Caco-2 (cell line): Measurements from ENCODE around the gene CLDN7. TPM values are rescaled to one million over a fixed set of nuclear protein-coding genes. Genes with fewer than 3 reads are reported as not detected.

ENCODE experiments used
- BruUV-seq: library from RNA; stranded (reverse); fragments of 400-500 nt; replicated peaks from 2 replicates; lab custom pipeline; 2021; lab: Mats Ljungman, UMichigan
- CTCF ChIA-PET: fragments of 300-600 bp; sonication (Branson Sonifier 250); formaldehyde crosslinking; loops from one replicate; lab custom pipeline; 2022; ENCODE audit warnings: antibody characterized with exemption; lab: Charles Lee
- POLR2A ChIA-PET: fragments of 300-600 bp; sonication (Branson Sonifier 250); formaldehyde crosslinking; loops from one replicate; lab custom pipeline; 2022; ENCODE audit warnings: antibody characterized with exemption; lab: Charles Lee
- DNase-seq, 2 experiments: peaks; one replicate each; pipeline versions ENCODE4 v3.0.0 to v3.0.0-alpha.2; 2020 to 2022
- H3K27me3 ChIP-seq: replicated peaks from 2 replicates; pipeline ENCODE4 v1.6.0; 2011; ENCODE audit warnings: low read length; ENCODE audit not compliant: control insufficient read depth, insufficient read depth
- H3K36me3 ChIP-seq: 2 replicates; pipeline ENCODE4 v1.5.1; 2011; ENCODE audit warnings: low read length; ENCODE audit not compliant: control insufficient read depth, insufficient read depth
- H3K4me1 ChIP-seq: fragments of 250-450 bp; sonication (Bioruptor Pico); 2 replicates; pipeline ENCODE4 v1.5.1; 2020; ENCODE audit warnings: mild to moderate bottlenecking
- H3K4me3 ChIP-seq: 2 replicates; pipeline ENCODE4 v1.5.1; 2011; ENCODE audit warnings: low read depth, mild to moderate bottlenecking, control low read depth, low read length
- H3K9me3 ChIP-seq: fragments of 250-450 bp; sonication (Bioruptor Pico); 2 replicates; pipeline ENCODE4 v1.5.1; 2020; ENCODE audit warnings: mild to moderate bottlenecking, moderate library complexity
- H3K27ac Mint-ChIP-seq: one replicate; pipeline ENCODE4 v1.8.0; 2022; ENCODE audit warnings: mixed read lengths; ENCODE audit not compliant: unreplicated experiment
- H3K27me3 Mint-ChIP-seq: one replicate; pipeline ENCODE4 v1.8.0; 2022; ENCODE audit warnings: mixed read lengths; ENCODE audit not compliant: insufficient read depth, unreplicated experiment
- H3K36me3 Mint-ChIP-seq: one replicate; pipeline ENCODE4 v1.8.0; 2022; ENCODE audit warnings: mild to moderate bottlenecking, mixed read lengths; ENCODE audit not compliant: insufficient read depth, unreplicated experiment
- H3K4me1 Mint-ChIP-seq: one replicate; pipeline ENCODE4 v1.8.0; 2022; ENCODE audit warnings: low read depth, mixed read lengths; ENCODE audit not compliant: unreplicated experiment
- H3K4me3 Mint-ChIP-seq: one replicate; pipeline ENCODE4 v1.8.0; 2022; ENCODE audit warnings: mild to moderate bottlenecking, moderate library complexity, mixed read lengths; ENCODE audit not compliant: unreplicated experiment
- H3K9me3 Mint-ChIP-seq: one replicate; pipeline ENCODE4 v1.8.0; 2022; ENCODE audit warnings: mixed read lengths; ENCODE audit not compliant: unreplicated experiment
- intact Hi-C: fragments of 100-400 bp; cut with micrococcal nuclease; formaldehyde crosslinking; loops from one replicate; pipeline ENCODE4 v1.10.0; 2022; ENCODE audit not compliant: unreplicated experiment
- total RNA-seq: library from RNA; stranded (reverse); gene quantifications from 2 replicates; pipeline ENCODE4 v1.2.3, GENCODE V29; 2022
- TF ChIP-seq, protein P1 (sequence below), 2 experiments: fragments of 200-600 bp in 1 of 2; IDR thresholded peaks; 1 replicate in 1 of 2; 2 replicates in 1 of 2; pipeline versions ENCODE4 v1.5.1 to v1.8.0; 2011 to 2022; ENCODE audit warnings: antibody characterized with exemption in 1 of 2, control low read depth in 1 of 2, inconsistent platforms in 1 of 2, low read depth in 1 of 2, low read length in 1 of 2, mild to moderate bottlenecking in 1 of 2, moderate library complexity in 1 of 2; ENCODE audit not compliant: insufficient read depth in 1 of 2, severe bottlenecking in 1 of 2, unreplicated experiment in 1 of 2

Gene CLDN7
- total RNA-seq, 1 experiment from 2014 or later = 111 TPM

DNA sequence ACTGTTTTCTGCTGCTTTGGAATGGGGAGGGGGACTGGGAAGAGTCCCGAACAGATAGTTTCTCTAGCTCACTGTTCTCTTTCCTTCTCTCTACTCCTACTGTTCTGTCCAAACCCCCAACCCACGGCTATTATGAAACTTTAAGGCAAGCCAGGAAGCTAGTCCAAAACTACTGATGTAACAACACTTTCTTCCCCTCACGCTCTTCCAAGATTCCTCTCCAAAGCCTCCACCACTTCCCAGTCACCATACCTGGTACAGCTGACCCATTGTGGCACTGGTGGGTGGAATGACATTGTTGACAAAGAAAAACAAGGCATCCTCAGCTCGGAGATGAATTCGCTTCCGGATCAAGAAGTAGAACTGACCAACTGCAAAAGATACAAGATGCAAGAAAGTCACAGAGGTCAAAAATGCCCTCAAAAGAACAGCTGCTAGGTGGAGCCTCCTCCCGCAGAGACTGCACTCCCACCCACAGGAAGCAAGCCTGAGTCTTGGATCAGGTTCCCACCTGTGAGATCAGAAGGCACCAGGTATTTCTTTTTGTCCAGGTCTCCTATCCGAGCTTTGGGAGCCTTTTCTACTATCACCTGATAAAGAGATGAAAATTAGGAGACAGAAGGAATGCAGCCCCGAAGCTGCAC is 21.1 kb downstream of the CLDN7 start:
- CTCF ChIA-PET = interaction anchor here (0.8 kb wide), 1 partner anchor 10 kb away, joined by 3 read pairs; the partner anchor contains the start of genes CTDNEP1 and ELP5
- no peaks in the 10 kb centered on the region for H3K9me3 Mint-ChIP-seq
- Histone ChIP-seq H3K4me1 (peaks cover 6% of the 10 kb centered on the region; the same call in 1 of the 2 replicates), H3K36me3 (no peaks in the 10 kb centered on the region; the same call in 1 of the 2 replicates), H3K4me3 (peak overlapping the region; percentile 84), H3K9me3 (no peaks in the 10 kb centered on the region), H3K27me3 (no peaks in the 10 kb centered on the region)
- H3K4me1 Mint-ChIP-seq = peaks cover 22% of the 10 kb centered on the region
- intact Hi-C loops = no loop called here
- POLR2A ChIA-PET = interaction anchor here (1.0 kb wide), 1 partner anchor 15 kb away, joined by 3 read pairs; no protein-coding TSS in a partner anchor
- H3K27ac Mint-ChIP-seq = peak overlapping the region; percentile 96
- TF ChIP-seq, protein P1, sequence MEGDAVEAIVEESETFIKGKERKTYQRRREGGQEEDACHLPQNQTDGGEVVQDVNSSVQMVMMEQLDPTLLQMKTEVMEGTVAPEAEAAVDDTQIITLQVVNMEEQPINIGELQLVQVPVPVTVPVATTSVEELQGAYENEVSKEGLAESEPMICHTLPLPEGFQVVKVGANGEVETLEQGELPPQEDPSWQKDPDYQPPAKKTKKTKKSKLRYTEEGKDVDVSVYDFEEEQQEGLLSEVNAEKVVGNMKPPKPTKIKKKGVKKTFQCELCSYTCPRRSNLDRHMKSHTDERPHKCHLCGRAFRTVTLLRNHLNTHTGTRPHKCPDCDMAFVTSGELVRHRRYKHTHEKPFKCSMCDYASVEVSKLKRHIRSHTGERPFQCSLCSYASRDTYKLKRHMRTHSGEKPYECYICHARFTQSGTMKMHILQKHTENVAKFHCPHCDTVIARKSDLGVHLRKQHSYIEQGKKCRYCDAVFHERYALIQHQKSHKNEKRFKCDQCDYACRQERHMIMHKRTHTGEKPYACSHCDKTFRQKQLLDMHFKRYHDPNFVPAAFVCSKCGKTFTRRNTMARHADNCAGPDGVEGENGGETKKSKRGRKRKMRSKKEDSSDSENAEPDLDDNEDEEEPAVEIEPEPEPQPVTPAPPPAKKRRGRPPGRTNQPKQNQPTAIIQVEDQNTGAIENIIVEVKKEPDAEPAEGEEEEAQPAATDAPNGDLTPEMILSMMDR (IDR thresholded peaks at IDR 0.05; ENCODE audit: insufficient read depth in 1 of 2, low read depth in 1 of 2, low read length in 1 of 2, severe bottlenecking in 1 of 2, unreplicated experiment in 1 of 2) = no peak
- DNase-seq = no peak
- H3K4me3 Mint-ChIP-seq = peak overlapping the region; percentile 94
- H3K36me3 Mint-ChIP-seq = peaks cover 65% of the 10 kb centered on the region
- BruUV-seq = no TSS peak
- peaks cover 3% of the 10 kb centered on the region for H3K27me3 Mint-ChIP-seq

DNA sequence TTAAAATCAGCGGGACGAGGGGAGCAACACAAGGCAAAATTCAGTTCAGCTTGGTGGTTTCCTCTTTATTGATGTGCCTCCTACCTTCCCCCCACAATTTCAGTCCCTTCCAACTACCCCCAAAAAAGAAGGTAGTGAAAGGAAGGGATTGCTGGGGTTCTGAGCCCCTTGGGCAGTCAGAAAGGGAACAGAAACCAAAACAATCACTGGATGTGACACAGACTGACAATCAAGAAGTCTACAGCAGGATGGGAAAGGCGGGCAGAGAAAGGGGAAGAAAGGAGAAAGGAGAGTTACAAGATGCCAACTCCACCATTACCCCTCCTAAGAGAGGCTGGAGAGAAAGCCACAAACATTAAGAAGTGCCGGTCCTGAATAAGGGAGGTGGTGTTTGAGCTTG is 21.9 kb downstream of the CLDN7 start:
- peaks cover 65% of the 10 kb centered on the region for H3K36me3 Mint-ChIP-seq
- intact Hi-C loops = no loop called here

More for the DNA sequence above, 21.9 kb downstream of the CLDN7 start:
- Mint-ChIP-seq H3K27ac (no peak overlapping the region), H3K4me1 (peaks cover 22% of the 10 kb centered on the region), H3K9me3 (no peaks in the 10 kb centered on the region), H3K27me3 (peaks cover 3% of the 10 kb centered on the region), H3K4me3 (peak overlapping the region; percentile 94)
- Histone ChIP-seq H3K9me3 (no peaks in the 10 kb centered on the region), H3K4me3 (no peak overlapping the region), H3K27me3 (no peaks in the 10 kb centered on the region), H3K36me3 (no peaks in the 10 kb centered on the region; the same call in 1 of the 2 replicates), H3K4me1 (peaks cover 6% of the 10 kb centered on the region; the same call in 1 of the 2 replicates)
- no TSS peak for BruUV-seq
- POLR2A ChIA-PET = no interaction called here
- CTCF ChIA-PET = no interaction called here
- TF ChIP-seq, protein P1 (IDR thresholded peaks at IDR 0.05; ENCODE audit: insufficient read depth in 1 of 2, low read depth in 1 of 2, low read length in 1 of 2, severe bottlenecking in 1 of 2, unreplicated experiment in 1 of 2) = no peak
- DNase-seq = no peak
